NCI-H128 (cell line): ENCODE results near the gene TRIM54.
"Not testable (repeated sequence)": the region's sequence is repeated elsewhere in the genome, so short reads cannot be mapped to it uniquely, and the experiment has no call there.

Source experiments
- DNase-seq: peaks from one replicate; lab custom pipeline; 2025; ENCODE audit not compliant: unreplicated experiment; lab: John Stamatoyannopoulos, UW

The TRIM54 gene

GRCh38 chr2:27281442-27281841, 787 bp upstream of the TRIM54 start:
- no peak for DNase-seq

- no peak for DNase-seq
Observed at GRCh38 chr2:27282892-27283291, 663 bp downstream of the TRIM54 start.

- no peak for DNase-seq
Observed at GRCh38 chr2:27284996-27285395, 2.8 kb downstream of the TRIM54 start.

DNA sequence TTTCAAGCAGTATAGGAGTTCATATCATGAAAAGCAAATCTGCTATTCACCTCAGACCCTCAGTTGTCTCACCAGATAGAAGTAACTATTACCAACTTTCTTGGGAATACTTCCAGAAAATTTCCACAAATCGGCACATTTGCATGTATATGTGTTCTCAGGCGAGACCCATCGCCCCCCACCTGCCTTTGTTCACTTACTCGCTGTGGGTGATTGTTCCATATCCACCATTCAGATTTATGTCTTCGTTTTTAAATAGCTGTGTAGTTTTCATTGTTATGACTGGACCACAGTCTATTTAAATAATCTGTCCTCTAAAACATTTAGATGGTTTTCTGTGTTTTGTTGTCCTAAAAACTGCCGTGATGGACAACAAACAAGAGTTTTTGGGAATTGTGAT, 3.3 kb downstream of the TRIM54 start:
- no peak for DNase-seq

GRCh38 chr2:27288610-27289009, 6.4 kb downstream of the TRIM54 start:
- DNase-seq, result no peak

- no peak for DNase-seq
Observed at GRCh38 chr2:27290549-27290948, 8.3 kb downstream of the TRIM54 start.

- no peak for DNase-seq
Observed at GRCh38 chr2:27291865-27292264, 9.6 kb downstream of the TRIM54 start.

DNA sequence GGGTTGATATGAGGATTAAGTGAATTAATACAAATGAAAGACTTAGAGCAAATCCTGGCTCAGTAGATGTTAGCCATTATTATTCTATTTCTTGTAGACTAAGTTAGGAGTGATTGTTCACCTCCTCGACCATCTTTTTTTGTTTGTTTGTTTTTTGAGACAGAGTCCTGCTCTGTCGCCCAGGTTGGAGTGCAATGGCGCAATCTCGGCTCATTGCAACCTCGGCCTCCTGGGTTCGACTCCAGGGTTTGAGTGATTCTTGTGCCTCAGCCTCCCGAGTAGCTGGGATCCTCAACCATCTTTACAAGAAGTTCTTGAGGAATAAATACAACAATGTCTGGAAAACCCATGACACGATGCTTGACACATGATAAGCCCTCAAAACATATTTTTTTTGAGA, 12.7 kb downstream of the TRIM54 start:
- DNase-seq, result no peak

DNA sequence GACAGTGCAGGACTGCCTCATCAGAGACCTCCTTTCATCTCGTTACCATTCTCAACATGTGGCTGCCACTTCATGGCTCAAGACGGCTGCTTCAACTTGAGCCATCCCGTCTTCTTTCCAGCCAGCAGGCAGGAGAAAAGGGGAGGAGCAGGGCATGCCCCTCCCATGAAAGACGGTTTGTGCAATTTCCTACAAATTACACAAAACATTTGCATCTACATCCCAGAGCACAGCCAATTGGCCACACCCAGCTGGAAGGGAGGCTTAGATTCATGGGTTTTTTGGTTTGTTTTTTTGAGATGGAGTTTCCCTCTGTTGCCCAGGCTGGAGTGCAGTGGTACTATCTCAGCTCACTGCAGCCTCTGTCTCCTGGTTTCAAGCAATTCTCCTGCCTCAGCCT, 14.3 kb downstream of the TRIM54 start:
- DNase-seq, result no peak

- DNase-seq, result no peak
Observed at GRCh38 chr2:27297195-27297594, 15.0 kb downstream of the TRIM54 start.

- no peak for DNase-seq
Observed at GRCh38 chr2:27298391-27299080, 16.3 kb downstream of the TRIM54 start.

DNA sequence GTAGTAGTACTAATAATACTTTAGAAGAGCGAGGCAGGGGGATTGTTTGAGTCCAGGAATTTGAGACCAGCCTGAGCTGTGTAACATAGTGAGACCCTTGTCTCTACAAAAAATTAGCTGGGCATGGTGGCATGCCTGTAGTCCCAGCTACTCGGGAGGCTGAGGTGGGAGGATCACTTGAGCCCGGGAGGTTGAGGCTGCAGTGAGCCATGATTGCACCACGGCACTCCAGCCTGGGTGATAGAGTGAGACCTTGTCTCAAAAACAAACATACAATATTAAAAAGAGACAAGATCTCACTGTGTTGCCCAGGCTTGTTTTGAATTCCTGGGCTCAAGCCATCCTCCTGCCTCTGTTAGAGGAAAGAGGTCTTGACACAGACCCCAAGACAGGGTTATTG, 18.4 kb downstream of the TRIM54 start:
- DNase-seq, result not testable (repeated sequence)

DNA sequence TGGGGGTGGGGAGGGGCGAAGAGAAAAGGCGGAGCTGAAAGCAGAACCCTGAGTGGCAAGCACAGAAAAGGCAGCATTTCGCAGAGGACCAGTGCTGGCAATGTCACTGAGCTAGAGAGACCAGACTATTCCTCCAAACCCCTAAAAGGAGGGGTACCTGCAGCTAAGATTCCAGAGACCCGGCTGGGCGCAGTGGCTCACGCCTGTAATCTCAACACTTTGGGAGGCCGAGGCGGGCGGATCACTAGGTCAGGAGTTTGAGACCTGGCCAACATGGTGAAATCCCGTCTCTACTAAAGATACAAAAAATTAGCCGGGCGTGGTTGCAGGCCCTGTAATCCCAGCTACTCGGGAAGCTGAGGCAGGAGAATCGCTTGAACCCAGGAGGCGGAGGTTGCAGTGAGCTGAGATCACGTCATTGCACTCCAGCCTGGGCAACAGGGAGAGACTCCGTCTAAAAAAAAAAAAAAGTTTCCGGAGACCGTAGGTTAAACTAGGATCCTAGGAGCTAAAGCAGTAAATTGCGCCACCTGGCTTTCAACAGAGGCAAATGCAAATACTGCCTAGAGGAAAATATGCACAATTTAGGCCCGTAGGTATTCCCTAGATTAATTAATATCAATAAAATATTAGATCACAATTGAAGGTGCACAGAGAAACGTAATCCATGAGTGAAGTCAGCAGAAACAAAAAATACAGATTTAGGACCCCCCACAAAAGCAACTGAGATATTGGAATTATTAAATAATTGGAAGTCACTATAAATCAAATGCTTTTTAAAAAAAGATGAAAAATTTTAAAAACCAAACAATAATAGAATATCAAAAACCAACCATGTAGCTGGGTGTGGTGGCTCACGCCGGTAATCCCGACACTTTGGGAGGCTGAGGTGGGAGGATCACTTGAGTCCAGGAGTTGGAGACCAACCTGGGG, 21.1 kb downstream of the TRIM54 start:
- peak; percentile 22 for DNase-seq

DNA sequence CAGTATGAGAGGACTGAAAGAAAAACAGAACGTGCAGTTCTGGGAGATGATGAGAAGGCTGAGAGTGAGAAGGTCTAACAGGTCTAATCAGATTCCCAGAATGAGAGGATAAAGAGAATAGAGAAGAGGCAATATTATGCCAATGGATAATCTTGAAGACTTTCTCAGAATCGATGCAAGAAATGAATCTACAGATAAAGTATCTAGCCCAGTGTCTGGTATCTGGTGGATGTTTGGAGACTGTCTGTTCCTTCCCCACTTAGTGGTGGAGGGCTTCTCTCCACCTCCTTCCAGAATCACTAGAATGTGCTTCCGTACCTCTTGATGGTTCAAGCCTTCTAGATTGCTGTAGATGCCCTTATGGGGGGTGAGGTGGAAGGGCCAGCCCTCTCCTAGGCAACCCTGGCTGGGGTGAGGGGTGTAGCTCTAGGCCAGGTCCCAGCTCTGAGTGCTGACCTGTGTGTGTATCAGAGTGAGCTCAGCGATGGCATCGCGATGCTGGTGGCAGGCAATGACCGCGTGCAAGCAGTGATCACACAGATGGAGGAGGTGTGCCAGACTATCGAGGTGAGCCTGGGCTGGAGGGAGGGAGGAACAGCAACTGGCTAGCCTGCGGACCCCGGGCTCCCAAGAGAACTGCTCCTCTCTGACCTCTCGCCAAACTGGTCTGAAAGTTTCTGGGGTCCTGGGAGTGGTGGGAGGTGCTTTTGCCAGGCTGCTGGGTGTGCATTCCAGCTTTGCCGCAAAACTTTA, 22.4 kb downstream of the TRIM54 start:
- no peak for DNase-seq

- DNase-seq, result no peak
Observed at GRCh38 chr2:27305516-27305915, 23.3 kb downstream of the TRIM54 start.

- DNase-seq, result no peak
Observed at GRCh38 chr2:27306136-27306535, 23.9 kb downstream of the TRIM54 start.

GRCh38 chr2:27306573-27307286, 24.5 kb downstream of the TRIM54 start:
- no peak for DNase-seq

DNA sequence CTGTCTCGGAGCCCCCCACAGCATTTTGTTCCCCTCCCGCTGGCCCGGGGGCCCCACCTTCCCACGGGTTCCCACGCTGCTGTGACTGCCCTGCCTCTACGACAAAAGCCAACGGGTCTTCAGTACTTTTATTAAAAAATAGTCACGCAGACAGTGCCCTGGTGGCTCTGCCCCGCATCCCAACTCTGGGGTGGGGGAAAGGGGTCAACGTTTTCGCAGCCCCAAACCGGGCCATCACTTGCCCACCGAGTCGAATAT, 25.0 kb downstream of the TRIM54 start:
- DNase-seq, result no peak

DNA sequence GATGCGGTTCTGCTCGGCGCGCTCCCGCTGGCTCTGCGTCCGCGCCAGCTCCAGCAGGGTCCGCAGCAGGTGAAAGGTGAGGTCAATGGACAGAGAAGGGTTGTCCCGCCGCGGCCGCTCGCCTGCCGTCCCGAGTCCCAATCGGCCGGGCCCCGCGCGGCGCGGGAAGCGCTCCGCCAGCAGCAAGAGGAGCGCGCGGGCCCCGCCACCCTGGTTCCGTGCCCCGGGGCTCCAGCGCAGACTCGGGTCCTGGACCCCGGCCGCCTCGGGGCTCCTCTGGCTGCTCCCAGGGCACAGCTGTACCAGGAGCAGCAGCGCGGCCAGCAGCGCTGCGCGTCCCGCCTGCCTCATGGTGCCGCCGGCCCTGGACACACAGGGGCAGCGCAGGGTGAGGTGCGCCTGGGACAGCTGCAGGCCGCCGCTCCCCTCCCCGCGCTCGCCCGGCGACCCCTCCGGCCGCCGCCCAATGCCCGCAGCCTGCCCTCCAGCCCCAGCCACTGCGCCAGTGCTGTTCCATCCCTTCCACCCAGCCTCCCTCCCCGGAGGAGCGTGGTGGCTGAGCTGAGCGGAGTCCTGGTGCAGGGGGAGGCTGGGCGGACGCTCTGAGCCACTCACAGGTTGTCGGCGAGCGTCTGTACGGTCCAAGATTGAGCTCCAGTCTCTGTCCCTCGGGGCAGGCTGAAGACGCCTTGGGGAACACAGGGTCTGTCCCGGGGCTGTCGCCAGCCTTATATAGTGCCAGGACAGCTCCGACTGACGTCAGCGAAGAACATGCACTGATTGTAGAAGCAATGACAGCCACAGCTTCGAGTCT, 25.5 kb downstream of the TRIM54 start:
- DNase-seq, result no peak

GRCh38 chr2:27308359-27308881, 26.2 kb downstream of the TRIM54 start, which contains the start of gene UCN:
TSS of gene UCN (minus strand) at chr2:27308445. CDS start at chr2:27307895, 550 bp downstream.
- no peak for DNase-seq
